Astrocyte (in vitro differentiated cells and primary cell): ENCODE data around the gene ATP12A.

ENCODE experiments used
- CTCF ChIP-seq: IDR thresholded peaks from 2 replicates; pipeline ENCODE4 v1.5.1; 2011; ENCODE audit warnings: low read depth, mild to moderate bottlenecking, inconsistent platforms, low read length, moderate library complexity; ENCODE audit not compliant: insufficient read depth
- EZH2 ChIP-seq: IDR thresholded peaks from 2 replicates; pipeline ENCODE4 v1.6.1; 2012; ENCODE audit warnings: mild to moderate bottlenecking, low read length, inconsistent platforms; ENCODE audit not compliant: insufficient read depth

- no peak for TF ChIP-seq CTCF
- TF ChIP-seq EZH2: no peak
These were observed 27.8 kb upstream of the ATP12A start for GRCh38 chr13:24652359-24652758.
